ENCODE results near the gene PAX9. TPM values are rescaled to one million over a fixed set of nuclear protein-coding genes. Genes with fewer than 3 reads are reported as not detected.

The PAX9 gene
- total and polyA plus RNA-seq, 11 donors = not detected

DNA sequence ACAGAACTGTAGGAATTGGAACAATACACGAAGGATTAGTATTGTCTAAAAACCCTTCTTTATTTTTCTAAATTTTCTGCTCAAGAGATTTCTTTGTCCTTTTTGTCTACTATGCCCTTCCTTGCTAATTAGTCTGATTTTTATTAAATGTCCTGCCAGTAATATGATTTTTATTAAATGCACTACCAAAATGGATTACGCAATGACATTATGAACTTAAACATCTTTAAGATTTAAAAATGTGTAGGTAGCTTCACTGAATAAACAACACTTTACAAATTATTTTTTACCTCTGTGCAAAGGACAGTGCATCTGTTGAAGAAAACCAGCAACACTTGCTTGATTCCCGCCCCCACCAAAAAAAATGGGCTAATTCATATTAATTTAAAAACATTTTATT lies 8.2 kb upstream of the PAX9 start:
- Histone ChIP-seq H3K36me3 (no peaks in the 10 kb centered on the region), H3K4me1 (peaks cover 0 to 31% (median 16%) of the 10 kb centered on the region in 12 donors), H3K27ac (no peak overlapping the region), H3K4me3 (peak overlapping the region in 1 of 12 donors; percentile 3), H3K27me3 (peaks cover 76 to 100% (median 98%) of the 10 kb centered on the region in 9 donors), H3K9me3 (no peaks in the 10 kb centered on the region)
- WGBS, 4 donors = 26 to 36% (median 30%) methylated on average over 3 of the region's 3 CpGs
- no peak for TF ChIP-seq POLR2A (IDR thresholded peaks at IDR 0.05)
- TF ChIP-seq, protein P1, sequence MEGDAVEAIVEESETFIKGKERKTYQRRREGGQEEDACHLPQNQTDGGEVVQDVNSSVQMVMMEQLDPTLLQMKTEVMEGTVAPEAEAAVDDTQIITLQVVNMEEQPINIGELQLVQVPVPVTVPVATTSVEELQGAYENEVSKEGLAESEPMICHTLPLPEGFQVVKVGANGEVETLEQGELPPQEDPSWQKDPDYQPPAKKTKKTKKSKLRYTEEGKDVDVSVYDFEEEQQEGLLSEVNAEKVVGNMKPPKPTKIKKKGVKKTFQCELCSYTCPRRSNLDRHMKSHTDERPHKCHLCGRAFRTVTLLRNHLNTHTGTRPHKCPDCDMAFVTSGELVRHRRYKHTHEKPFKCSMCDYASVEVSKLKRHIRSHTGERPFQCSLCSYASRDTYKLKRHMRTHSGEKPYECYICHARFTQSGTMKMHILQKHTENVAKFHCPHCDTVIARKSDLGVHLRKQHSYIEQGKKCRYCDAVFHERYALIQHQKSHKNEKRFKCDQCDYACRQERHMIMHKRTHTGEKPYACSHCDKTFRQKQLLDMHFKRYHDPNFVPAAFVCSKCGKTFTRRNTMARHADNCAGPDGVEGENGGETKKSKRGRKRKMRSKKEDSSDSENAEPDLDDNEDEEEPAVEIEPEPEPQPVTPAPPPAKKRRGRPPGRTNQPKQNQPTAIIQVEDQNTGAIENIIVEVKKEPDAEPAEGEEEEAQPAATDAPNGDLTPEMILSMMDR (IDR thresholded peaks at IDR 0.05) = no peak
- ATAC-seq (no peak), DNase-seq (no peak)
- intact Hi-C loops (cut with DNase I) = loop anchor here in 3 of 10 donors (5.0 to 10.0 kb wide), 4 partner anchors 289 to 501 kb away; no protein-coding TSS in a partner anchor

DNA sequence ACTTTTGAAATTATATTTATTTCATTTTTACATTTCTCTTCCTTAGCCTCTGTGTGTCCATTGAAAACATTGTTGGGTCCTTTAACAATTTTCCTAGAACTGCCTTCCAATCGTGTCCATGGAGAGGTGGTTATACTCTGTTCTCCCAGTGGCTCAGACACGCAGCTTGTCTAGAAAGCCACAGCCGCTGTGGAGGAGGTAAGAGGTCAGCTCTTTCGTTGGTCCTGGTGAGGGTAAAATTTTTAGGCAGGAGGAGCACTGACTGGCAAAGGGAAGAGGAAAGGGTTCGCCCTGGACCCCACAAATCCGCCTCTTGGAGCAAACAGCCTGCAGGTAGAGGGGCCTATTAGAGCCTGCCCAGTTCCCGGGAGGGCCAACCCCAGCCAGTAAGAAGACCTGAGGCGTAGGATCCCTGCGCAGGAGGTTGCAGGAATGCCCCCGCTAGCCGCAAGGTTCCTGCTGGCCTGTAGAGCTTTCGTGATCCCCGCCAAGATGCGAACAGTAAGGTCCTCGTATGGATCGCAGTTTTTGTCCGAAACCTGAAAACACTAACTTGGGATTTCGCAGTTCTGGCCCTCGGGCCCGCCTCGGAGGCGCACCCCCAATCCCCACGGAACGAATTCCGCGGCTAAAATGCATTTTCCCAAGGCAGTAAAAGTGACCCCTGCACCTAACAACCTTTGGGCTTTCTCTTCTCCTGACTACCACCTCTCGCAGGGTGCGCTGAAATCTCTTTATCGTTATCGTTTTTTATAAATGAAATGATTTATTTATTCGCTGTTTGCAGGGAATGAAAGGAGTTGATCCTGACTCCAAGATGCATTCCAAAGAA lies 7.5 kb upstream of the PAX9 start:
- no peak overlapping the region for H3K27ac ChIP-seq

DNA sequence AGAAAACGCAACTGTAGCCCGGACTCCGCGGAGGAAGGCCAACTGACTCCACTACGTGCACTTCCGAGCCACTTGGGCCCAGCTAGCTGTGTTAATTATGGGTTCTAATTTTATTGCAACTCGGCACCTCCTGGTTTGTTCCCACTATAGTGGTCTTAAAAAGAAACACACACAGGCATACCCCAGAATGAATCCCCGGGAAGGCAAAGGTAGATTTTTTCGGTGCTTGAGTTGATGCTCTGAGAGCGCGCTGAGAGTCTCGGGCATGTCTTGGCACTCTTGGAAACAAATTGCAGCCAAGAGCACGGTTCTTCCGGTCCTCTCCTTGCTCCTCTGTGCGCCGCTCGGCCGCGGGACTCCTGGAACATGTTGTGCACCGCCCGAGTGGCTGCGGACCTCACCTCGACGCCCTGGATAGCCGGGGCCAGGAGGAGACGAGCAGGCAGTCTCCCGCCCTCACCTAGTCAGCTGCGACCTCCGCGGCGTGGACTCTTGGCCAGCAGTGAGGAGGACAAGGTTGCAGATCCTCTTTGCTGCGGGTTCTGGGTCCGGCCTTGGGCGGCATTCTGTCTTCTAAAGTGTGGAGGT lies 6.8 kb upstream of the PAX9 start:
- Histone ChIP-seq H3K27me3 (peaks cover 79 to 100% (median 98%) of the 10 kb centered on the region in 9 donors), H3K27ac (no peak overlapping the region), H3K36me3 (no peaks in the 10 kb centered on the region), H3K4me3 (no peak overlapping the region), H3K9me3 (no peaks in the 10 kb centered on the region), H3K4me1 (peaks cover 0 to 42% (median 17%) of the 10 kb centered on the region in 12 donors)
- ATAC-seq (no peak), DNase-seq (no peak)
- TF ChIP-seq, protein P1 (IDR thresholded peaks at IDR 0.05) = no peak
- no peak for TF ChIP-seq POLR2A (IDR thresholded peaks at IDR 0.05)
- intact Hi-C loops (cut with DNase I) = loop anchor here in 3 of 10 donors (5.0 to 10.0 kb wide), 4 partner anchors 287 to 500 kb away; no protein-coding TSS in a partner anchor
- WGBS, 4 donors = 4 to 6% (median 4%) methylated on average over 32 to 34 of the region's 34 CpGs

More for the DNA sequence above, 7.5 kb upstream of the PAX9 start:
- intact Hi-C loops (cut with DNase I) = loop anchor here in 3 of 10 donors (5.0 to 10.0 kb wide), 4 partner anchors 288 to 501 kb away; no protein-coding TSS in a partner anchor
- 5 to 11% (median 6%) methylated on average over 26 to 31 of the region's 31 CpGs for WGBS, 4 donors
- peaks cover 78 to 100% (median 98%) of the 10 kb centered on the region in 9 donors for H3K27me3 ChIP-seq
- no peaks in the 10 kb centered on the region for H3K36me3 ChIP-seq
- H3K4me1 ChIP-seq = peaks cover 0 to 38% (median 17%) of the 10 kb centered on the region in 12 donors
- ATAC-seq (no peak), DNase-seq (no peak)
- TF ChIP-seq POLR2A (IDR thresholded peaks at IDR 0.05) = no peak
- TF ChIP-seq, protein P1 (IDR thresholded peaks at IDR 0.05) = no peak
- H3K9me3 ChIP-seq = no peaks in the 10 kb centered on the region
- H3K4me3 ChIP-seq = no peak overlapping the region

DNA sequence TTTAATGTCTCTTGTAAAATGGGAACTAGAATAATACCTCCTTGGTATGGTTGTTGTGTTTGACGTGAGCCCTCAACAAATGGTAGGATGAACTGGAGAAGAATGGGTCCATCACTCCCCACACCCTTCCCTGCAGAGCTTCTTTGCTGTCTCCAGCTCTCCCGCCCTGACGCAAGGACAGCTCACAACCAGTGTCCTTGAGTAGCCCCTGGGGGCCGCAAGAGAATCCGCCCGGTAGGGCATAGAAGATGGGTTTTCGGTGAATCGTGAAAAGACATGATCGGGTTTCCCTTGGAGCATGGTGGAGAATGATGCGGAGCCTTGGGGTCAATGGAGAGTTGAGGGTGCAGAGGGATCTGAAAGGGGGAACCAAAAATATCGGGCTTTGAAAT lies 6.1 kb upstream of the PAX9 start:
- Histone ChIP-seq H3K9me3 (no peaks in the 10 kb centered on the region), H3K27ac (no peak overlapping the region), H3K4me1 (peaks cover 0 to 42% (median 17%) of the 10 kb centered on the region in 12 donors), H3K27me3 (peaks cover 78 to 100% (median 100%) of the 10 kb centered on the region in 9 donors), H3K4me3 (no peak overlapping the region), H3K36me3 (no peaks in the 10 kb centered on the region)
- WGBS, 4 donors = 7 to 10% (median 8%) methylated on average over 11 of the region's 11 CpGs
- DNase-seq = no peak
- no peak for ATAC-seq
- TF ChIP-seq, protein P1 (IDR thresholded peaks at IDR 0.05) = no peak
- no peak for TF ChIP-seq POLR2A (IDR thresholded peaks at IDR 0.05)
- intact Hi-C loops (cut with DNase I) = loop anchor here in 2 of 10 donors (10.0 kb wide), 3 partner anchors 289 to 499 kb away; no protein-coding TSS in a partner anchor

All from heart left ventricle (tissue), 16 donors.